KOPT-K1 (cell line): ENCODE data around the gene EIF4G1.

Experiments used
- H3K27ac ChIP-seq: fragments of 200-600 bp; sonication (generic); 2 replicates; pipeline ENCODE4 v1.5.1; 2016; ENCODE audit warnings: antibody characterized with exemption, mild to moderate bottlenecking, low read depth, low read length; ENCODE audit not compliant: poor library complexity, severe bottlenecking
- H3K36me3 ChIP-seq: fragments of 200-600 bp; sonication (generic); 2 replicates; pipeline ENCODE4 v1.5.1; 2017; ENCODE audit warnings: antibody characterized with exemption, mild to moderate bottlenecking, low read length, moderate library complexity; ENCODE audit not compliant: insufficient read depth
- H3K9me3 ChIP-seq: fragments of 200-600 bp; sonication (generic); 2 replicates; pipeline ENCODE4 v1.5.1; 2017; ENCODE audit warnings: antibody characterized with exemption, low read length, mild to moderate bottlenecking; ENCODE audit not compliant: insufficient read depth, poor library complexity, severe bottlenecking

Gene EIF4G1

DNA sequence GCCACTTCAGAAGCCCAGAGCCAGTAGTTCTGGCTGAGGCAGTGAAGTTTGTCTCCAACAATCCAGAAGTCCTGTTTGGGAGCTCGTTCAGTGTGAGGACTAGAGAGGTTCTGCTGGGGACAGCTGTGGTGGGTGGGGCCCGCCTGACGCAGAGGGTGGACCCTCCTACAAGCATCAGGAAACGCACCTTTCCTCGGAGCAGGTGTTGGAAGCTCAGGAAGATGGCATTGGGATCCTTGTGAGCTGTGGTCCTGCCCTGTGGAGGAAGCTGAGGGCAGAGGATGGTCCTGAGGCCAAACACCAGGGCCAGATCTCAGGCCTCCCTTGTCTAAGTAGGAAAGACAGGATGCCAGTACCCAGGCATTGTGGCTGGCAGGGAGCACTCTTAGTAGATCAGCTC lies 58.5 kb downstream of the EIF4G1 start:
- H3K9me3 ChIP-seq, result no peaks in the 10 kb centered on the region
- H3K36me3 ChIP-seq, result peaks cover 19% of the 10 kb centered on the region
- no peak overlapping the region for H3K27ac ChIP-seq

DNA sequence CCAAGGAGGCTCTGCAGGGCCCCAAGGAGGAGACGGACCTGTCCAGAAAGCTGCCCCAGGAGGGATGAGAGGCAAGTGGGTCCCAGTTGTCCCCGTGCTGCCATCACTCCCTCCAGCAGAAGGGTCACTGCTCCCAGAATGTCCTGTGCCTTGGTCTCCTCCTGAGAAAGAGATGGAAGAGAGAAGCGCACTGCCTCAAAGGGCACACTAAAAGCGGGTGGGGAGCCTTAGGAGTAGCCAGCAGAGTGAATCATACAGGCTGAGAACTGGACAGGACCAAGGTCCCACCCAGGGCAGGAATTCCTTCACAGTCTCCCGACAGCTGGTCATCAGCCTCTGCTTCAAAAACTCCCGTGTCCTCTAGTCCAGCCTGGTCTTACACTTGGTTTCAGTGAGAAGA lies 59.0 kb downstream of the EIF4G1 start:
- peaks cover 14% of the 10 kb centered on the region for H3K36me3 ChIP-seq
- H3K27ac ChIP-seq, result no peak overlapping the region
- no peaks in the 10 kb centered on the region for H3K9me3 ChIP-seq

DNA sequence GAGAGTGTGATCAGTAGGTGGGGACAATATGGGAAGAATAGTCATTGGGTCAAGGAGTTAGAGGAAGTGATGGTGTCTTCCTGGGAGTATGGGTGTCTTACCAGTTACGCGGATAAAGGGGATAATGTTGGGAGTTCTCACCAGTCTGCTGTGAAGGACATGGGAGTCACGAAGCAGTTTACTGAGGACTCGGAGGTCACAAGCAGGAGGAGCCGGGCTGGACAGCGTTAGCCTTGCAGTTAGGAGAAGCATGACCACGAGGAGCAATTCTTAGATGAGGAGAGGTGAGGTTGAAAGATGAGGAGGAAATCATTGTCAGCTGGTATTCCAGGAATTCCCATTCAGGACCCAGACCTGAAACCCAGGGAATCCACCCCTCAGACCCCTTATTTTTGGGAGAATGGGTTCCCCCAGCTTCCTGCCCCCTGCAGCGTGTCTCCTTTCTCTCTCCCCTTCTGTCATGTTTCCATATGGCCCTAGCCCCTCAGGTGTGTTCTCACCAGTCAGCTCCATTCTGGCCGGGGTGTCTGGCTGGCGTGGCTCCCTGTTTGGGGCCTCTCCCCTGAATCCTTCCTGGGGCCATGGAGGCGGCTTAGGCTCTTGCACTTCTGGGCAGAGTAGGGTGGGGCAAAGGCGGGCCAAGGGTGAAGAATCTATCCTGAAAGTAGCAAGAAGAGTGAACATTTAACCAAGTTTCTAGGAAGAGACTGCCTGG lies 61.5 kb downstream of the EIF4G1 start:
- H3K9me3 ChIP-seq, result no peaks in the 10 kb centered on the region
- no peak overlapping the region for H3K27ac ChIP-seq
- no peaks in the 10 kb centered on the region for H3K36me3 ChIP-seq

DNA sequence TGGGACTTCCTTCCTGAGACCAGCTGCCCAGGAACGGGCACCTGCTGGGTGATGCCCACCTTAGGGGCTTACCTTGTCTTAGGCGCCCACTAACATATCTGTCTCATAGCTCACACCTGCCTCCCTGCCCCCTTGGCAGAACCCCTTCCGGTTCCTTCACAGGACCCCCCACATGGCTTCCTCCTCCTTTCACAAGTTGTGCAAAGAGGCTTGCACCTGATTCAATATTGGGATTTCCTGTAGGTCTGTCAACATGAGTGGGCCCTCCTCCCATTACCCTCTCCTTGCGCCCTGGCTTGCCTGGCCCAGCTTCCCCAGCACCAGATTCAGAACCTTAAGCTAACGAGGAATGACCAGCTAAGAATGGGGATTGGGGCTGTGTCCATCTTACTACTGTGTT lies 63.0 kb downstream of the EIF4G1 start:
- Histone ChIP-seq H3K36me3 (no peaks in the 10 kb centered on the region), H3K9me3 (no peaks in the 10 kb centered on the region), H3K27ac (no peak overlapping the region)

DNA sequence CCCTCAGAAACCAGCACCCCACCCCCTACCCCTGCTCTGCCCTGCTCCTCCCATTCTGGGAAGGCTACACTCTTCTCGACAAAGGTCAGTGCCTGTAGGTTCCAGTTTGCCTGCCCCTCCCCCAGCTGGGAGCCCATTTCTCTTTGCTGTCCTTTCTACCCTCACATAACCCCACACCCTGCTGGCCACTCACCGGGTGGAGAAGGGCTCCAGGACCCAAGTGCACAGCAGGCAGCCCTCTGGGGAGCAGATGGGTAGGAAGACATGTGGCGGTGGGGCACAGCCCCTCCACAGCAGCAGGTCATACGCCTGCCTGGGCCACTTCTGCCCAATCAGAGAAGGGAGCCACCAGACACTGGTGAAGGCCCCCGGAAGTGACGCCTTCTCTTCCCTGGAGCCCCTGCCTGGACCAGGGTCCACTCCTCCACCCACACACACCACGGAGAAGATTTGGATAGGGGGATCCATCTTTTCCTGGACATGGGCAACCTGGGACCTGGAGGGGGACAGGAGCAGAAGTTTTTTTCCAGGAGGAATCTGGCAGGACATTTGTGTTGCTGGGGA lies 63.6 kb downstream of the EIF4G1 start, which contains the start of gene THPO:
THPO (minus strand) TSS at position 326 of the 564 bp plus-strand sequence. CDS start 1,948 bp downstream, outside the sequence.
- no peak within 1 kb of the TSS for H3K27ac ChIP-seq
- H3K36me3 ChIP-seq, result no peaks in the 10 kb centered on the region
- H3K9me3 ChIP-seq, result no peaks in the 10 kb centered on the region

DNA sequence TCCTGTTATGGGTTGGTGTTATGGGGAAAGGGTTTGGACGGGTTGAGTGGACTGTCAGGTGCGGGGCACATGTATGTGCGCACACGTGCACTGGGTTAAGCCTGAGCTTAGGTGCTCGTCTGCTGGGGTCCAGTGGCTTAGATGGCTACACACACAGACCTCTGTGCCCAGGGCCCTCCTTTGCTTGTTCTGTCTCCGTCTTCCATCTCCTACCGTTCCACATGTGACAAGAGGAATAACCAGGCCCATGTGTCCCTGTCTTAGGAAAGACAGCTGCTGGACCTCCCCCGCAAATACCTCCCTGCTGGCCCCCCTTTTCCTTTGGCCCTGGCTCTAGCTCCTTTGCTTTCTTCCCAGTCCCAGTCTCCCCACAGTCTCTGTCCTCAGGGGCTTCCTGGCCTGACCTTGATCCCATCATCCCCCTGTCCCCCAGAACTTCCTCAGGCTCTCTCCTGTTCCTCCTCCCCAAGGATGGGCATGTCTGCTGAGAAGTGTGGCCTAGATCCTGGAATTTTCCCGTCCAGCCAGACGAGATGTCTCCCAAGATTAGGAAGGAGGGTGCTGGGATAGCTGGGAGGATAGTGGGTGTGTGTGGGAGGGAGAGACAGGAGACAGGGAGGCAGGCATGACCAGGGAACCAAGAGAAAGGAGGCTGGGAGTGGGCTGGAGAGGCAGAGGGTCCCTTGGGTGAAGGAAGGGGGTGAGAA lies 64.4 kb downstream of the EIF4G1 start:
- H3K27ac ChIP-seq, result no peak overlapping the region
- H3K36me3 ChIP-seq, result no peaks in the 10 kb centered on the region
- H3K9me3 ChIP-seq, result no peaks in the 10 kb centered on the region

DNA sequence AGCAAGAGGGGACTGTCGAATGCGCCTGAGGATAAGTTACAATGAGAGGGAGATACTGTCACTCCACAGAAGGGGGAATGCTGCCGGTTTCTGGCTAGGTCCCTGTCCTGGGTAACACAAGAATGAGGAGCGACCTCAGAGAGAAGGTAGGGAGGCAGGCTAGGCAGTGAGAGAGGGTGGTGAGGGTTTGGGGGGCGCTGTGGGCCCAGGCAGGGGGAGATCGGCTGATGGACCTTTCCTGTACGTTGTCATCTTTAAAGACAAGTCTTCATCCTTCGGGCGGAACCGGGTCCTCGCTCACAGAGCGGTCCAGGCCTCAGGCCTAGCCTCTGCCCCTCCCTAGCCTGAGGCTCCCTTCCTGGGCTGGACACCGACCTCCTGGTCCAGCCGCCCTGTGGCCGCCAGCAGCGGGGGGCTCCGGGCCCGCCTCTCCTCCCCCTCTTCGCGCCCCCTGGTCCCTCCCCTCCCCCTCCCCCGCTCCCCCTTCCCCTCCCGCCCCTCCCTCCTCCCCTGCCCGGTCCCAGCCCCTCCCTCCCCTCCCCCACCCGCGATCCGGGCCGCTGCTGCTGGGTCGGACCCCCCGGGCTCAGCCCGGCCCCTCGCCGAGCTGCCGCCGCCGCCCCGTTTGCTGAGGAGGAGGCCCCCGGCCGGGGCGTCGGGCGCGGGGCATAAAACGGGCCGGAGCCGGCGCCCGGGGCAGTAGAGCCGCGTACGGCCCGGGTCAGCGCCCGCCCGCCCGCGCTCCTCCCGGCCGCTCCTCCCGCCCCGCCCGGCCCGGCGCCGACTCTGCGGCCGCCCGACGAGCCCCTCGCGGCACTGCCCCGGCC lies 65.2 kb downstream of the EIF4G1 start, which contains the start of gene CHRD:
CHRD (plus strand) TSS at position 697 of the 827 bp plus-strand sequence. CDS start 265 bp downstream, outside the sequence.
- Histone ChIP-seq H3K9me3 (no peaks in the 10 kb centered on the region), H3K27ac (no peak within 1 kb of the TSS), H3K36me3 (no peaks in the 10 kb centered on the region)

DNA sequence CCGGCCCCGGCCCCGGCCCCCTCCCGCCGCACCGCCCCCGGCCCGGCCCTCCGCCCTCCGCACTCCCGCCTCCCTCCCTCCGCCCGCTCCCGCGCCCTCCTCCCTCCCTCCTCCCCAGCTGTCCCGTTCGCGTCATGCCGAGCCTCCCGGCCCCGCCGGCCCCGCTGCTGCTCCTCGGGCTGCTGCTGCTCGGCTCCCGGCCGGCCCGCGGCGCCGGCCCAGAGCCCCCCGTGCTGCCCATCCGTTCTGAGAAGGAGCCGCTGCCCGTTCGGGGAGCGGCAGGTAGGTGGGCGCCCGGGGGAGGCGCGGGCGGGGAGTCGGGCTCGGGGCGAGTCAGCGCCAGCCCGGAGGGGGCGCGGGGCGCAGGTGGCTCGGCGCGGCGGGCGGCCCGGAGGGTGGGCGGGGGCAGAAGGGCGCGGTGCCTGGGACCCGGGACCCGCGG lies 65.8 kb downstream of the EIF4G1 start:
- Histone ChIP-seq H3K36me3 (no peaks in the 10 kb centered on the region), H3K9me3 (no peaks in the 10 kb centered on the region), H3K27ac (no peak overlapping the region)

DNA sequence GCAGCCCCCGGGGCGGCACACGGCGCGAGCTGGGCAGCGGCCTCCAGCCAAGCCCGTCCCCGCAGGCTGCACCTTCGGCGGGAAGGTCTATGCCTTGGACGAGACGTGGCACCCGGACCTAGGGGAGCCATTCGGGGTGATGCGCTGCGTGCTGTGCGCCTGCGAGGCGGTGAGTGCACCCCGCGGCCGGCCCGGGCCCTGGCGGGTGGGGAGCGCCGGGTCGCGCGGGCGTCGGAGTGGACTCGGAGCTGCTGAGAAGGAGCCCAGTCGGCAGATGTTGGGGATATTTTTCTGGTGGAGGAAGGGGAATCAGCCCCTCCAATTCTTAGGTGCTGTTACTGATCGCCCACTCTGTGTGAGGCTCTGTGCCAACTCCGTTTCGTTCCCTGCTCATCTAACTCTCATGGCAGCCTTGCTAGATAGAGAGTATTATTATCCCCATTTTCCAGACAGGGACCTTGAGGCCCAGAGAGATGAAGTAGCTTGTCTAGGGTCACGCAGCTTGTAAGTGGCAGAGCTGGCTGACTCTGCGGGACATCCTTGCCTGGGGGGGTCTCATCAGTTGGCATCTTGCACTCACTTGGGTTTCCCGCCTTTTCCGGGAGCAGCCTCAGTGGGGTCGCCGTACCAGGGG lies 66.3 kb downstream of the EIF4G1 start:
- H3K27ac ChIP-seq, result no peak overlapping the region
- no peaks in the 10 kb centered on the region for H3K36me3 ChIP-seq
- H3K9me3 ChIP-seq, result no peaks in the 10 kb centered on the region

DNA sequence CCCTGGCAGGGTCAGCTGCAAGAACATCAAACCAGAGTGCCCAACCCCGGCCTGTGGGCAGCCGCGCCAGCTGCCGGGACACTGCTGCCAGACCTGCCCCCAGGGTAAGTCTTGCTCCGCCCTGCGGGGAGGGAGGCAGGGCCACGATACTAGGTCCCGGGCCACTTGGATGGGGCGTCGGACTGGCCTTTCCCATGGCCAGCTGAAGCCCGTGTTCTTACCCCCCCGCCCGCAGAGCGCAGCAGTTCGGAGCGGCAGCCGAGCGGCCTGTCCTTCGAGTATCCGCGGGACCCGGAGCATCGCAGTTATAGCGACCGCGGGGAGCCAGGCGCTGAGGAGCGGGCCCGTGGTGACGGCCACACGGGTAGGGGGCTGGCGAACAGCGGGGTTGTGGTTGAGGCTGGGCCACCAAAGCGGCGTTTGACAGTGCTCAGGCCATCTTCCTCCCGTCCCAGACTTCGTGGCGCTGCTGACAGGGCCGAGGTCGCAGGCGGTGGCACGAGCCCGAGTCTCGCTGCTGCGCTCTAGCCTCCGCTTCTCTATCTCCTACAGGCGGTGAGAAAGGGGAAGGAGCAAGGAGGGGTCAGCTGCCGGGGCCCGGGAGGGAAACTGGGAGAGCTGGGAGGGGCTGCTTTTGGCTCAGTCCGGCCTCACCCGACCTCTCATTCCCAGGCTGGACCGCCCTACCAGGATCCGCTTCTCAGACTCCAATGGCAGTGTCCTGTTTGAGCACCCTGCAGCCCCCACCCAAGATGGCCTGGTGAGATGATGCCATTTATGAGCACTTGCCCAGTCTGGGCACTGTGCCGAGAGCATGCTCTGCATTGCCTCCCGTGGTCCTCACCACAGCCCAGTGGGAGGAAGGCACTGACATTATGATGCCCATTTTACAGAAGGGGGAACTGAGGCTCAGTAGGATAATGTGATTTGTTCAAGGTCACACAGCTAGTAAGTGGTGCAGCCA lies 67.1 kb downstream of the EIF4G1 start:
- Histone ChIP-seq H3K36me3 (no peaks in the 10 kb centered on the region), H3K27ac (no peak overlapping the region), H3K9me3 (no peaks in the 10 kb centered on the region)

DNA sequence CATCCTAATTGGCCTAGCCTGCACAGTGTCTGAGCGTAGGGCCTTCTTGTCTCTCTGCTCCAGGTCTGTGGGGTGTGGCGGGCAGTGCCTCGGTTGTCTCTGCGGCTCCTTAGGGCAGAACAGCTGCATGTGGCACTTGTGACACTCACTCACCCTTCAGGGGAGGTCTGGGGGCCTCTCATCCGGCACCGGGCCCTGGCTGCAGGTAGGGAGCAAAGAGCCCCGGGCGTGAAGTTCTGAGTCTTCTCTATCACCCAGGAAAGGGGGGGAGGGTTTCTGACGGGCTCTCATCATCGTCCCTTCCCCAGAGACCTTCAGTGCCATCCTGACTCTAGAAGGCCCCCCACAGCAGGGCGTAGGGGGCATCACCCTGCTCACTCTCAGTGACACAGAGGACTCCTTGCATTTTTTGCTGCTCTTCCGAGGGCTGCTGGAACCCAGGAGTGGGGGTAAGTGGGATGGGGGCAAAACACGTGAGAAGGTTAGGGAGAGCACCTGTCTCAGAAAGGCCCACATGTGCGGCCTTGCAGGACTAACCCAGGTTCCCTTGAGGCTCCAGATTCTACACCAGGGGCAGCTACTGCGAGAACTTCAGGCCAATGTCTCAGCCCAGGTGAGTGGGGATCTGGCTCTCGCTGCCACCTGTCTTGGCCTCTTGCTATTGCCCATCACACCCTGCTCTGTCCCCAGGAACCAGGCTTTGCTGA lies 68.1 kb downstream of the EIF4G1 start:
- no peak overlapping the region for H3K27ac ChIP-seq
- H3K36me3 ChIP-seq, result no peaks in the 10 kb centered on the region
- no peaks in the 10 kb centered on the region for H3K9me3 ChIP-seq

DNA sequence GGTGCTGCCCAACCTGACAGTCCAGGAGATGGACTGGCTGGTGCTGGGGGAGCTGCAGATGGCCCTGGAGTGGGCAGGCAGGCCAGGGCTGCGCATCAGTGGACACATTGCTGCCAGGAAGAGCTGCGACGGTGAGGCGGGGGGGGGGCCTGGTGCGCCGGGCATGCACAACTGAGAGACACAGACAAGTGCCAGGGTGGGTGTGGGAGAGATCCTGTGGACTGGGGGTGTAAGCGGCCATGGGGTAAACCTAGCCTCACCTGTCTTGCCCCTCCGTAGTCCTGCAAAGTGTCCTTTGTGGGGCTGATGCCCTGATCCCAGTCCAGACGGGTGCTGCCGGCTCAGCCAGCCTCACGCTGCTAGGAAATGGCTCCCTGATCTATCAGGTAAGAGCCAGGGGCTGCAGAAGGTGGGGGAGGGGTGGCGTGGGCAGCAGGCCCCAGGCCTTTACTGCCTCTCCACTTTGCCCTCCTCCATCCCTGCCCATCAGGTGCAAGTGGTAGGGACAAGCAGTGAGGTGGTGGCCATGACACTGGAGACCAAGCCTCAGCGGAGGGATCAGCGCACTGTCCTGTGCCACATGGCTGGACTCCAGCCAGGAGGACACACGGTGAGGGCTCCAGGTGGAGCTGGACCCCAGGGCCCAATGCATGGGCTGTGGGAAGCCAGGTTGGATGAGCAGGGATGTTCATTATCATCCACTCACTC lies 68.8 kb downstream of the EIF4G1 start:
- no peaks in the 10 kb centered on the region for H3K9me3 ChIP-seq
- H3K36me3 ChIP-seq, result no peaks in the 10 kb centered on the region
- H3K27ac ChIP-seq, result no peak overlapping the region

DNA sequence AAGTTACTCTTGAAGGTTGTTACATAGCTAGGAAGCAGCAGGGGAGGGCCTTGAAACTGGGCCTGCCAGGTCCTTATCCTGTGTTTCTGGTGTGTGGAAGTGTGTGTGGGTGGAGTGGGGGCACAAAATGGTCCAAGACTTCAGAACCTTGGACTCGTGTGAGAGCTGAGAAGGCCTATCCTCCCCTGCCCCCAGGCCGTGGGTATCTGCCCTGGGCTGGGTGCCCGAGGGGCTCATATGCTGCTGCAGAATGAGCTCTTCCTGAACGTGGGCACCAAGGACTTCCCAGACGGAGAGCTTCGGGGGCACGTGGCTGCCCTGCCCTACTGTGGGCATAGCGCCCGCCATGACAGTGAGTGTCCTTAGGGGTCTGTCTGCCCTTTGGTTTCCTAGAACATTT lies 69.9 kb downstream of the EIF4G1 start:
- Histone ChIP-seq H3K27ac (no peak overlapping the region), H3K36me3 (no peaks in the 10 kb centered on the region), H3K9me3 (no peaks in the 10 kb centered on the region)
